Thyroid gland (tissue), 4 donors: ENCODE data around the gene FAM83C.

Experiments
- POLR2A ChIP-seq, 2 donors: fragments of 450-650 bp; IDR thresholded peaks; one replicate each; pipeline ENCODE4 v1.6.1; 2017; ENCODE audit warnings: antibody characterized with exemption in 2 of 2, mild to moderate bottlenecking in 2 of 2, moderate library complexity in 1 of 2
- TF ChIP-seq, protein P1 (sequence below), 6 experiments: fragments of 200-600 bp in 3 of 6; fragments of 450-650 bp in 3 of 6; sonication (generic) in 3 of 6; IDR thresholded peaks; one replicate each; pipeline ENCODE4 v1.5.1; 2016 to 2019; ENCODE audit warnings: antibody characterized with exemption in 6 of 6, mild to moderate bottlenecking in 2 of 6, inconsistent platforms in 1 of 6, moderate library complexity in 1 of 6

DNA sequence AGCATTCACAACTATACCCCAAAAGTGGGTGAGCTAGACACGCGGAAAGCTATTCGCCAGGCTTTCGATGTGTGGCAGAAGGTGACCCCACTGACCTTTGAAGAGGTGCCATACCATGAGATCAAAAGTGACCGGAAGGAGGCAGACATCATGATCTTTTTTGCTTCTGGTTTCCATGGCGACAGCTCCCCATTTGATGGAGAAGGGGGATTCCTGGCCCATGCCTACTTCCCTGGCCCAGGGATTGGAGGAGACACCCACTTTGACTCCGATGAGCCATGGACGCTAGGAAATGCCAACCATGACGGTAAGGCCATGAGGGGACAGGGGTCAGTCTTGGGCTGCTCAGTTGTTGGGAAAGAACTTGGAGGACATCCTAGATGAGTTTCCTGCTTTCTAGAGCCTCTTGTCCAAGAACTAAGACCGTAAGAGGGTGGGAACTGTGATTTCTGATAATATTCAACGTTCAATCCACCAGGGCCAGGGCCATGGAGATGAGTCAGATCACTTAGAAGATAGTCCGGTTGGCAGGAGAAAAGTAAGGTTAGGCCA, 37.7 kb downstream of the FAM83C start:
- TF ChIP-seq, protein P1, sequence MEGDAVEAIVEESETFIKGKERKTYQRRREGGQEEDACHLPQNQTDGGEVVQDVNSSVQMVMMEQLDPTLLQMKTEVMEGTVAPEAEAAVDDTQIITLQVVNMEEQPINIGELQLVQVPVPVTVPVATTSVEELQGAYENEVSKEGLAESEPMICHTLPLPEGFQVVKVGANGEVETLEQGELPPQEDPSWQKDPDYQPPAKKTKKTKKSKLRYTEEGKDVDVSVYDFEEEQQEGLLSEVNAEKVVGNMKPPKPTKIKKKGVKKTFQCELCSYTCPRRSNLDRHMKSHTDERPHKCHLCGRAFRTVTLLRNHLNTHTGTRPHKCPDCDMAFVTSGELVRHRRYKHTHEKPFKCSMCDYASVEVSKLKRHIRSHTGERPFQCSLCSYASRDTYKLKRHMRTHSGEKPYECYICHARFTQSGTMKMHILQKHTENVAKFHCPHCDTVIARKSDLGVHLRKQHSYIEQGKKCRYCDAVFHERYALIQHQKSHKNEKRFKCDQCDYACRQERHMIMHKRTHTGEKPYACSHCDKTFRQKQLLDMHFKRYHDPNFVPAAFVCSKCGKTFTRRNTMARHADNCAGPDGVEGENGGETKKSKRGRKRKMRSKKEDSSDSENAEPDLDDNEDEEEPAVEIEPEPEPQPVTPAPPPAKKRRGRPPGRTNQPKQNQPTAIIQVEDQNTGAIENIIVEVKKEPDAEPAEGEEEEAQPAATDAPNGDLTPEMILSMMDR (IDR thresholded peaks at IDR 0.05), result no peak
- no peak for TF ChIP-seq POLR2A (IDR thresholded peaks at IDR 0.05)
